ENCODE data around the gene LCE1F.

The LCE1F gene

DNA sequence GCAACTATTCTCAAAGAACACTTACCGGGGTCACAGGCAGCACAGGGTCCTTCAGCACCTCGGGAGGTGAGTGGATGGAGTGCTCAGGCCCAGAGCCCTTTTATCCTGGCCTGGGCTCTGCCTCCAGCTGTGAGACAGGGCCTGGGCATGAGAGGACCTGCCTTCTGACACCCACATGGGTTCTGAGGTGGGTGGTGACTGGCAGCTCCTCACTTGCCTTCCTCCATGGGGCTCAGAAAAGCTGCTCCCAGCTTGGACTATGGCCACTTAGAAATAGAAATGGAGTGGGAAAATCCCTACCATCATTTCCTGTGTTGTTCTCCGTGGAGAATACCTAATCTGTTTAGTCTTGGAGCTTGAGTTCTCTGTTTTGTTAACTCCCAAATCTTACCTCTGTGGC is 31.6 kb downstream of the LCE1F start, which contains the start of gene LCE1C:
Gene LCE1C, minus strand, starts transcription at position 76 of the 400 bp plus-strand sequence. CDS start 1,173 bp downstream, outside the sequence.
- Histone ChIP-seq H3K27ac (ENCODE audit: low read length, poor library complexity, severe bottlenecking) (no peak within 1 kb of the TSS), H3K79me1 (replicated peaks; ENCODE audit: low read length, poor library complexity, severe bottlenecking) (no peaks in the 10 kb centered on the region), H3K4ac (ENCODE audit: low read depth in 1 of 2, low read length in 2 of 2) (no peak within 1 kb of the TSS), H3K9ac (ENCODE audit: low read length) (no peak within 1 kb of the TSS), H3K36me3 (ENCODE audit: control insufficient read depth in 1 of 2, insufficient read depth in 2 of 2, low read depth in 1 of 2, low read length in 2 of 2) (no peaks in the 10 kb centered on the region), H2BK5ac (ENCODE audit: low read depth, low read length, poor library complexity, severe bottlenecking) (no peak within 1 kb of the TSS), H3K4me3 (ENCODE audit: insufficient read depth in 1 of 2, low read depth in 1 of 2, low read length in 2 of 2) (no peak within 1 kb of the TSS), H2BK120ac (ENCODE audit: low read depth, low read length) (no peak within 1 kb of the TSS), H3K18ac (ENCODE audit: low read depth in 1 of 2, low read length in 2 of 2) (no peak within 1 kb of the TSS), H3K4me2 (ENCODE audit: low read length, poor library complexity, severe bottlenecking) (no peak within 1 kb of the TSS), H2BK15ac (ENCODE audit: low read depth, poor library complexity, severe bottlenecking) (no peak within 1 kb of the TSS), H4K8ac (ENCODE audit: low read length) (no peak within 1 kb of the TSS), H3K14ac (ENCODE audit: low read length in 2 of 2) (no peak within 1 kb of the TSS), H3K4me1 (ENCODE audit: control insufficient read depth, insufficient read depth, low read depth, low read length) (no peaks in the 10 kb centered on the region), H2BK12ac (ENCODE audit: low read length in 2 of 2) (no peak within 1 kb of the TSS), H4K91ac (ENCODE audit: low read length) (no peak within 1 kb of the TSS), H3K9me3 (ENCODE audit: control insufficient read depth, low read length) (no peaks in the 10 kb centered on the region), H2AK5ac (ENCODE audit: low read length, severe bottlenecking) (no peak within 1 kb of the TSS), H3K23ac (ENCODE audit: low read length in 2 of 2) (no peak within 1 kb of the TSS), H3K27me3 (ENCODE audit: control insufficient read depth in 1 of 2, insufficient read depth in 1 of 2, low read length in 2 of 2) (no peaks in the 10 kb centered on the region), H2AFZ (ENCODE audit: low read depth, low read length) (no peak within 1 kb of the TSS)
- 22% methylated on average over 2 of the region's 3 CpGs for WGBS
- no peak for DNase-seq

DNA sequence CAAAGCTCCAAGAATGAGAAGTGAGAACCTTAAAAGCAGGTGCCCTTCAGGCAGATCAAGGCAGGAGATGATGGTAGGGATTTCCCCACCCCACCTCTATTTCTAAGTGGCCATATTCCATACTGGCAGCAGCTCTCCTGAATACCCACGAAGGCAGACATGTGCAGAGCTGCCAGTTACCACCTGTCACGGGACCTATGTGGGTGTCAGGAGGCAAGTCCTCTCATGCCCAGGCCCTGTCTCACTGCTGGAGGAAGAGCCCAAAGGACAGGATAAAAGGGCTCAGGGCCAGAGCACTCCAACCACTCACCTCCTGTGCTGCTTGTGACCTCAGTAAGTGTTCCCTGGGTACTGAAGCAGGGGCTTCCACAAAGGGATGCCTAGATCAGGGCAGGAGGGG is 36.1 kb downstream of the LCE1F start:
- Histone ChIP-seq H2BK120ac (ENCODE audit: low read depth, low read length) (no peak overlapping the region), H4K91ac (ENCODE audit: low read length) (no peak overlapping the region), H3K18ac (ENCODE audit: low read depth in 1 of 2, low read length in 2 of 2) (no peak overlapping the region), H3K27me3 (ENCODE audit: control insufficient read depth in 1 of 2, insufficient read depth in 1 of 2, low read length in 2 of 2) (no peaks in the 10 kb centered on the region), H3K79me1 (replicated peaks; ENCODE audit: low read length, poor library complexity, severe bottlenecking) (no peaks in the 10 kb centered on the region), H2AFZ (ENCODE audit: low read depth, low read length) (no peak overlapping the region), H4K8ac (ENCODE audit: low read length) (no peak overlapping the region), H3K4me2 (ENCODE audit: low read length, poor library complexity, severe bottlenecking) (no peak overlapping the region), H3K4ac (ENCODE audit: low read depth in 1 of 2, low read length in 2 of 2) (no peak overlapping the region), H3K36me3 (ENCODE audit: control insufficient read depth in 1 of 2, insufficient read depth in 2 of 2, low read depth in 1 of 2, low read length in 2 of 2) (no peaks in the 10 kb centered on the region), H2BK15ac (ENCODE audit: low read depth, poor library complexity, severe bottlenecking) (no peak overlapping the region), H3K4me3 (ENCODE audit: insufficient read depth in 1 of 2, low read depth in 1 of 2, low read length in 2 of 2) (no peak overlapping the region), H3K27ac (ENCODE audit: low read length, poor library complexity, severe bottlenecking) (no peak overlapping the region), H2BK12ac (ENCODE audit: low read length in 2 of 2) (no peak overlapping the region), H3K9ac (ENCODE audit: low read length) (no peak overlapping the region), H2BK5ac (ENCODE audit: low read depth, low read length, poor library complexity, severe bottlenecking) (no peak overlapping the region), H3K14ac (ENCODE audit: low read length in 2 of 2) (no peak overlapping the region), H2AK5ac (ENCODE audit: low read length, severe bottlenecking) (no peak overlapping the region), H3K4me1 (ENCODE audit: control insufficient read depth, insufficient read depth, low read depth, low read length) (no peaks in the 10 kb centered on the region), H3K9me3 (ENCODE audit: control insufficient read depth, low read length) (no peaks in the 10 kb centered on the region), H3K23ac (ENCODE audit: low read length in 2 of 2) (no peak overlapping the region)
- WGBS: 45% methylated on average over 2 of the region's 2 CpGs
- DNase-seq: no peak

DNA sequence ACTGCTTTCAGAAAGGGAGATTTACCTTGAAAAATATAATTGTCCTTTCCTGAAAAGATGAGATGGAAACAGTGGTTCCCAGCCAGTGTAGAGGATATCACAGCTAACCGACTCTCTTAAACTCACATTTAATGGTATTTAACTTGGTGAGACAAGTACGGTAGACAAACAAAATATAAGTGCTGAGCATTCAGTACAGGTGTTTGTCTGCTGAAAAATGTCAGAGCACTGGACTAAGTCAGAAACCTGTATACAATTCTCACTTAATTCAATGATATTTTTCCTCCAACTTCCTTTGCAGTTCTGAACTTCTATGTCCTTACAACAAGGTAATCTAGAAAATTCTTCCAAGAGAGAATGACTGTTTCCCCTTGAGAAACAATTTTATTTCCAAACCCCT is 36.7 kb downstream of the LCE1F start, which contains the start of gene LCE1B:
Gene LCE1B, plus strand, starts transcription at position 301 of the 400 bp plus-strand sequence. CDS start 476 bp downstream, outside the sequence.
- DNase-seq: no peak
- Histone ChIP-seq H3K4me2 (ENCODE audit: low read length, poor library complexity, severe bottlenecking) (no peak within 1 kb of the TSS), H2BK5ac (ENCODE audit: low read depth, low read length, poor library complexity, severe bottlenecking) (no peak within 1 kb of the TSS), H2BK120ac (ENCODE audit: low read depth, low read length) (no peak within 1 kb of the TSS), H2AK5ac (ENCODE audit: low read length, severe bottlenecking) (no peak within 1 kb of the TSS), H3K4me3 (ENCODE audit: insufficient read depth in 1 of 2, low read depth in 1 of 2, low read length in 2 of 2) (no peak within 1 kb of the TSS), H4K91ac (ENCODE audit: low read length) (no peak within 1 kb of the TSS), H2BK15ac (ENCODE audit: low read depth, poor library complexity, severe bottlenecking) (no peak within 1 kb of the TSS), H2AFZ (ENCODE audit: low read depth, low read length) (no peak within 1 kb of the TSS), H2BK12ac (ENCODE audit: low read length in 2 of 2) (no peak within 1 kb of the TSS), H4K8ac (ENCODE audit: low read length) (no peak within 1 kb of the TSS), H3K79me1 (replicated peaks; ENCODE audit: low read length, poor library complexity, severe bottlenecking) (no peaks in the 10 kb centered on the region), H3K27ac (ENCODE audit: low read length, poor library complexity, severe bottlenecking) (no peak within 1 kb of the TSS), H3K18ac (ENCODE audit: low read depth in 1 of 2, low read length in 2 of 2) (no peak within 1 kb of the TSS), H3K4ac (ENCODE audit: low read depth in 1 of 2, low read length in 2 of 2) (no peak within 1 kb of the TSS), H3K9ac (ENCODE audit: low read length) (no peak within 1 kb of the TSS), H3K9me3 (ENCODE audit: control insufficient read depth, low read length) (no peaks in the 10 kb centered on the region), H3K27me3 (ENCODE audit: control insufficient read depth in 1 of 2, insufficient read depth in 1 of 2, low read length in 2 of 2) (no peaks in the 10 kb centered on the region), H3K4me1 (ENCODE audit: control insufficient read depth, insufficient read depth, low read depth, low read length) (no peaks in the 10 kb centered on the region), H3K14ac (ENCODE audit: low read length in 2 of 2) (no peak within 1 kb of the TSS), H3K36me3 (ENCODE audit: control insufficient read depth in 1 of 2, insufficient read depth in 2 of 2, low read depth in 1 of 2, low read length in 2 of 2) (no peaks in the 10 kb centered on the region), H3K23ac (ENCODE audit: low read length in 2 of 2) (no peak within 1 kb of the TSS)
- 100% methylated on average over 1 of the region's 2 CpGs for WGBS

DNA sequence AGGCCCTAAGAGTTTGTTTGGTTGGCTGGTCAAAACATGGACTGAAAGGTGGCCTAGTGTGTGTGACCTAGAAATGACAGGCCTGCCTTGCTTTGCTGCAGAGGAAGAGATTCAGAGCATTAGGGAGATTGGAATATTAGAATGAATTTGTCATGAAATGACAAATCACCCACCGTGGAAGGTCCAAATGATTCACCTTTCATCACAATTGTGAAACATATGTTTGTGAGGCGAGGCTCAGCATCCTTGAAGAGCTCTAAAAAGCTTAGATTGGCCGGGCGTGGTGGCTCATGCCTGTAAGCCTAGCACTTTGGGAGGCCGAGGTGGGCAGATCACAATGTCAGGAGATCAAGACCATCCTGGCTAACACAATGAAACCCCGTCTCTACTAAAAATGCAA is 42.4 kb downstream of the LCE1F start:
- Histone ChIP-seq H2BK12ac (ENCODE audit: low read length in 2 of 2) (no peak overlapping the region), H3K4me3 (ENCODE audit: insufficient read depth in 1 of 2, low read depth in 1 of 2, low read length in 2 of 2) (no peak overlapping the region), H3K27me3 (ENCODE audit: control insufficient read depth in 1 of 2, insufficient read depth in 1 of 2, low read length in 2 of 2) (no peaks in the 10 kb centered on the region), H3K9ac (ENCODE audit: low read length) (no peak overlapping the region), H3K14ac (ENCODE audit: low read length in 2 of 2) (no peak overlapping the region), H3K27ac (ENCODE audit: low read length, poor library complexity, severe bottlenecking) (no peak overlapping the region), H2AK5ac (ENCODE audit: low read length, severe bottlenecking) (no peak overlapping the region), H3K4ac (ENCODE audit: low read depth in 1 of 2, low read length in 2 of 2) (no peak overlapping the region), H4K8ac (ENCODE audit: low read length) (no peak overlapping the region), H2AFZ (ENCODE audit: low read depth, low read length) (no peak overlapping the region), H2BK120ac (ENCODE audit: low read depth, low read length) (no peak overlapping the region), H3K23ac (ENCODE audit: low read length in 2 of 2) (no peak overlapping the region), H3K36me3 (ENCODE audit: control insufficient read depth in 1 of 2, insufficient read depth in 2 of 2, low read depth in 1 of 2, low read length in 2 of 2) (no peaks in the 10 kb centered on the region), H3K4me1 (ENCODE audit: control insufficient read depth, insufficient read depth, low read depth, low read length) (no peaks in the 10 kb centered on the region), H3K4me2 (ENCODE audit: low read length, poor library complexity, severe bottlenecking) (no peak overlapping the region), H4K91ac (ENCODE audit: low read length) (no peak overlapping the region), H3K9me3 (ENCODE audit: control insufficient read depth, low read length) (no peaks in the 10 kb centered on the region), H3K18ac (ENCODE audit: low read depth in 1 of 2, low read length in 2 of 2) (no peak overlapping the region), H3K79me1 (replicated peaks; ENCODE audit: low read length, poor library complexity, severe bottlenecking) (no peaks in the 10 kb centered on the region), H2BK5ac (ENCODE audit: low read depth, low read length, poor library complexity, severe bottlenecking) (no peak overlapping the region), H2BK15ac (ENCODE audit: low read depth, poor library complexity, severe bottlenecking) (no peak overlapping the region)
- DNase-seq: no peak
- 65% methylated on average over 6 of the region's 6 CpGs for WGBS

Measured in mesenchymal stem cell (in vitro differentiated cells and primary cell).